Activated CD8-positive, alpha-beta T cell treated with anti-CD3 and anti-CD28 coated beads for 36 hours (primary cell): Measurements from ENCODE around the gene CORO7. TPM values are rescaled to one million over a fixed set of nuclear protein-coding genes. Genes with fewer than 3 reads are reported as not detected.

Experiments
- ATAC-seq: fragments of 200-7000 bp; cut with Tn5 transposase; one replicate; pipeline ENCODE4 v1.10.0; 2021; ENCODE audit warnings: mild to moderate bottlenecking, moderate library complexity
- CTCF ChIA-PET: fragments of 350-600 bp; sonication (Branson Sonifier 250); formaldehyde crosslinking; loops from one replicate; lab custom pipeline; 2021; ENCODE audit warnings: antibody characterized with exemption; lab: Charles Lee
- POLR2A ChIA-PET: fragments of 350-600 bp; sonication (Branson Sonifier 250); formaldehyde crosslinking; loops from one replicate; lab custom pipeline; 2021; ENCODE audit warnings: antibody characterized with exemption; lab: Charles Lee
- DNase-seq: peaks from one replicate; pipeline ENCODE4 v3.0.0-alpha.2; 2020
- H3K27ac Mint-ChIP-seq: one replicate; pipeline ENCODE4 v1.8.0; 2021; ENCODE audit warnings: mild to moderate bottlenecking, mixed read lengths
- H3K27me3 Mint-ChIP-seq: one replicate; pipeline ENCODE4 v1.8.0; 2021; ENCODE audit warnings: mixed read lengths
- H3K36me3 Mint-ChIP-seq: one replicate; pipeline ENCODE4 v1.8.0; 2021; ENCODE audit warnings: low read depth, mixed read lengths
- H3K4me1 Mint-ChIP-seq: one replicate; pipeline ENCODE4 v1.8.0; 2021; ENCODE audit warnings: low read depth, mixed read lengths
- H3K4me3 Mint-ChIP-seq: one replicate; pipeline ENCODE4 v1.8.0; 2021; ENCODE audit warnings: mild to moderate bottlenecking, moderate library complexity, mixed read lengths
- H3K9me3 Mint-ChIP-seq: one replicate; pipeline ENCODE4 v1.8.0; 2021; ENCODE audit warnings: mixed read lengths
- intact Hi-C: fragments of 100-400 bp; cut with micrococcal nuclease; formaldehyde crosslinking; loops from one replicate; pipeline ENCODE4 v1.10.0; 2022
- total RNA-seq, 2 experiments: library from RNA; stranded (reverse); gene quantifications; one replicate each; pipeline ENCODE4 v1.2.3, GENCODE V29; 2021
- TF ChIP-seq, protein P1 (sequence below): fragments of 200-600 bp; IDR thresholded peaks from one replicate; pipeline ENCODE4 v1.8.0; 2022; ENCODE audit warnings: antibody characterized with exemption, mild to moderate bottlenecking

The CORO7 gene
- total RNA-seq, 2 experiments from 2014 or later = 73.3 to 76.6 TPM

DNA sequence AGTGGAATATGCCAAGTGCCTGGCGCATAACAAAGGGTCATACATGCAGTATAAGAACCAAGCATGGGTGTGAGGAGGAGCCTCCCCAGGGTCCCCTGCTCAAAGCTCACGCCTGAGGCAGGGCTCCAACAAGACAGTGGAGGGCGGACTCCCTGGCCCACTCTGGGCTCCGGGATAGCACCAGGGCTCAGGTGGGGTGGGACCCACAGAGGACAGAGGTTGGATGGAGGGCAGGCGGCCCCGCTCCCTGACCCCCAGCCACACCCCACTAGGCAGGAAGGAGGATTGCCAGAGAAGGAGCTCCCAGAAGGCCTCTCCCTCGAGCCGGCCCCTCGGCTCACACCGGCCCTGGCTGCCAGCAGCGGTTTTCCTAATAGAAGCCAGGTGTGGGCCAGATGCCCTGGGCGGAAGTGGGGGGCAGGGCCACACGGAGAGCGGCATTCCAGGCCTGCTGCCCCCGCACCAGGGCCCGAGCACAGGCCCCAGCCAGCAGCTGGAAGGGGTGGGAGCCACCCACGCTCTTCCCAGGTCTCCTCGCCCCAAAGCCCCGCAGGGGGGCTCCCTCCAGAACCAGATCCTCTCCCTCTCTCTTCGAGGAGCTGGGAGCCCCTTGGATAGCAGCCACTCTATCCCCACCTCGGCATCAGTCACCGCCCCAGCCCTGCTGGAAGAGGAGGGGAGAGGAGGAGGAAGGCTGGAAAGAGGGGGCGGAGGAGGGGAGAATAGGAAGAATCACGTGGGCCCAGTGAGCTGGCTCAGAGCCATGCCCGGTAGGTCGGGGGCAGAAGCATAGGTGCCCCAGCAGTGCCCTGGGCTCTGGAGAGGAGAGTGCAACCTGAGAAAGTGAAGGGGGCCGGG lies 23.8 kb downstream of the CORO7 start:
- ATAC-seq = no peak
- H3K9me3 Mint-ChIP-seq = no peaks in the 10 kb centered on the region
- H3K4me3 Mint-ChIP-seq = no peak overlapping the region
- peaks cover 11% of the 10 kb centered on the region for H3K36me3 Mint-ChIP-seq
- TF ChIP-seq, protein P1, sequence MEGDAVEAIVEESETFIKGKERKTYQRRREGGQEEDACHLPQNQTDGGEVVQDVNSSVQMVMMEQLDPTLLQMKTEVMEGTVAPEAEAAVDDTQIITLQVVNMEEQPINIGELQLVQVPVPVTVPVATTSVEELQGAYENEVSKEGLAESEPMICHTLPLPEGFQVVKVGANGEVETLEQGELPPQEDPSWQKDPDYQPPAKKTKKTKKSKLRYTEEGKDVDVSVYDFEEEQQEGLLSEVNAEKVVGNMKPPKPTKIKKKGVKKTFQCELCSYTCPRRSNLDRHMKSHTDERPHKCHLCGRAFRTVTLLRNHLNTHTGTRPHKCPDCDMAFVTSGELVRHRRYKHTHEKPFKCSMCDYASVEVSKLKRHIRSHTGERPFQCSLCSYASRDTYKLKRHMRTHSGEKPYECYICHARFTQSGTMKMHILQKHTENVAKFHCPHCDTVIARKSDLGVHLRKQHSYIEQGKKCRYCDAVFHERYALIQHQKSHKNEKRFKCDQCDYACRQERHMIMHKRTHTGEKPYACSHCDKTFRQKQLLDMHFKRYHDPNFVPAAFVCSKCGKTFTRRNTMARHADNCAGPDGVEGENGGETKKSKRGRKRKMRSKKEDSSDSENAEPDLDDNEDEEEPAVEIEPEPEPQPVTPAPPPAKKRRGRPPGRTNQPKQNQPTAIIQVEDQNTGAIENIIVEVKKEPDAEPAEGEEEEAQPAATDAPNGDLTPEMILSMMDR = no peak
- CTCF ChIA-PET = interaction anchor here (0.9 to 8.6 kb wide), 5 partner anchors 11 to 104 kb away, joined by 3 to 65 read pairs (median 3); no protein-coding TSS in a partner anchor
- intact Hi-C loops = no loop called here
- H3K4me1 Mint-ChIP-seq = peaks cover 5% of the 10 kb centered on the region
- DNase-seq = no peak
- POLR2A ChIA-PET = interaction anchor here (1.0 to 1.1 kb wide), 2 partner anchors 19 to 121 kb away, joined by 3 read pairs; no protein-coding TSS in a partner anchor
- H3K27me3 Mint-ChIP-seq = no peaks in the 10 kb centered on the region
- no peak overlapping the region for H3K27ac Mint-ChIP-seq

DNA sequence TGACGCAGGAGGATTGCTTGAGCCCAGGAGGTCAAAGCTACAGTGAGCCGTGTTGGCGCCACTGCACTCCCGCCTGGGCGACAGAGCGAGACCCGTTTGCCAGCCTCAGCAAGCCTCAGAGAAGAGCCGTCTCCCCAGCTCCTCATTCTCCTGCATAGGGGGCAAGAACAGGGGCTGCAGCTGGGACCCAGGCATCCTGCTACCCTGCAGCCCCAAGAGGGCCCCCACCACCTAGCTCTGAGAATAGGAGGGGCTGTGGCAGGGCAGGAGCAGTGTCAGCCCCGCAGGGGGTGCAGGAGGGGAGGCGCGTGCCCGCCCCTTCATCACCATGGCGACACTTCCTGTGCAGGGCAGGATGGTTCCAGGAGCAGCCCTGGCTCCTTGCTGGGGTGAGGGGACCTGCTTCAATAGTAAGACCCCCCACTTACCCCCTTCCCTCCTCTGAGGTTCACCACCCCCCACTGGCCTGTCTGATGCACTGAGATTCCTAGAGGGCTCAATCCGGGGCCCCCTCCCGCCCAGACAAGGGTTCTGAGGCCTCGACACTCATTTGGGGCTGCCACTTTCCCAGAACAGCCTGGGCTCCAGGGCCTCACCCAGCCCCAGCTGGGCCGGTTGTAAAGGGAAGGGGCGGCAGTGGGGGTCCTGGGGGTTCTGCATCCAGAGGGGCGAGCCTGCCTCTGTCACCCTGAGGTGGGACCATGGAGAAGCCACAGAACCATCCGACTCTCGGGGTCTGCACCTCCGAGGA lies 24.6 kb downstream of the CORO7 start:
- no peak overlapping the region for H3K4me3 Mint-ChIP-seq
- ChIA-PET POLR2A (interaction anchor here (1.0 to 1.1 kb wide), 2 partner anchors 20 to 120 kb away, joined by 3 read pairs; no protein-coding TSS in a partner anchor), CTCF (interaction anchor here (0.6 to 8.6 kb wide), 4 partner anchors 12 to 134 kb away, joined by 3 to 65 read pairs (median 4); no protein-coding TSS in a partner anchor)
- H3K4me1 Mint-ChIP-seq = peaks cover 5% of the 10 kb centered on the region
- H3K27ac Mint-ChIP-seq = no peak overlapping the region
- peaks cover 11% of the 10 kb centered on the region for H3K36me3 Mint-ChIP-seq
- intact Hi-C loops = no loop called here
- H3K9me3 Mint-ChIP-seq = no peaks in the 10 kb centered on the region
- H3K27me3 Mint-ChIP-seq = no peaks in the 10 kb centered on the region
- ATAC-seq (peak; percentile 30), DNase-seq (no peak)
- TF ChIP-seq, protein P1 = no peak

DNA sequence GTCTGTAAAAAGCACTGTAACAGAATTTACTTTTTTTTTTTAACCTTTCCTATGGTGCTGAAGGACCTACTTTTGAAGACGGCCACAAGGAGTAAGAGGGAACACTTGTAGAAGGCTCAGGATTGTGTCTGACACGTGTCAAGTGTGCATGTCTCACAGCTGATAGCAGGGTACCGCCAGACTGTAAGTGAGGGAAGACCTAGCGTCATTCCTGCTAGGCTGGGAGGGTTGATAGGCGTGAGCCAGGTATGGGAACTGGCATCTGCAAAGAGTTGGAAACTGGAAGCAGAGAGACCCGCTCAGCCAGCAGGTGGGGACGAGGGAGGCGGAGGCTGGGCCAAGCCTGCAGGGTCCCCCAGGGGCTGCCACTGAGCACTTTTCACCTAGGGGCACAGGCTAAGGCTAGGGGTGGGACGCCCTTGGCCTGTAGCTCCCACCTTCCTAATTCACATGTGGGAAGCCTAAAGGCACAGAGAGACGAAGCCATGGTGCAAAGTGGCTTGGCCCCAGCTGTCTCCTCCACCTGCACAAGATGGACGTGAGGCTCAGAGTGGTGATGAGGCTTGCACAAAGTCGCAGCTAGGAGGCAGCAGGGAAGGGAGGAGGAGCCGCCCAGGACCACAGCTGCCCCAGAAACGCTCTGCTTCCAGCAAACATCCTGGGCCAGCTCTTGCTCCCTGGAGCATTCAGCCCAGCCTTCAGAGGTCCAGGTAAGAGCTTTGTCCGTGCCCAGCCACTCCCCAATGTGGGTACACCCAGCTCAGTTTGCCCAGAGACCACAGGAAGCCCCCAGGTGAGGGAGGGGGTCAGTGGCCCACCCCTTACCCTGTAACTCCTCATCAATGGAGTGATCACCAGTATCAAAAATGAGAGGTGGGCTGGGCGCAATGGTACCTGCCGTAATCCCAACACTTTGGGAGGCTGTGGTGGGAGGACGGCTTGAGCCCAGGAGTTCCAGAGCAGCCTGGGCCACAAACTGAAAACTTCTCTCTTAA lies 25.8 kb downstream of the CORO7 start:
- CTCF ChIA-PET = interaction anchor here (0.6 to 8.6 kb wide), 2 partner anchors 13 to 135 kb away, joined by 3 to 65 read pairs; no protein-coding TSS in a partner anchor
- H3K9me3 Mint-ChIP-seq = no peaks in the 10 kb centered on the region

More for the DNA sequence above, 25.8 kb downstream of the CORO7 start:
- H3K4me3 Mint-ChIP-seq = no peak overlapping the region
- POLR2A ChIA-PET = interaction anchor here (0.6 to 1.3 kb wide), 6 partner anchors 15 to 901 kb away, joined by 3 to 7 read pairs (median 4); partner anchors contain the start of gene PAM16
- DNase-seq (no peak), ATAC-seq (no peak)
- H3K27me3 Mint-ChIP-seq = no peaks in the 10 kb centered on the region
- peaks cover 9% of the 10 kb centered on the region for H3K36me3 Mint-ChIP-seq
- intact Hi-C loops = no loop called here
- TF ChIP-seq, protein P1 = no peak
- H3K4me1 Mint-ChIP-seq = peaks cover 3% of the 10 kb centered on the region
- no peak overlapping the region for H3K27ac Mint-ChIP-seq
